ENCODE measurements around the gene NDUFB11.
A peak's percentile ranks its signal among the peaks of the same experiment; 100 is the strongest.
"Not testable (repeated sequence)": the region's sequence is repeated elsewhere in the genome, so short reads cannot be mapped to it uniquely, and the experiment has no call there.

Gene NDUFB11

DNA sequence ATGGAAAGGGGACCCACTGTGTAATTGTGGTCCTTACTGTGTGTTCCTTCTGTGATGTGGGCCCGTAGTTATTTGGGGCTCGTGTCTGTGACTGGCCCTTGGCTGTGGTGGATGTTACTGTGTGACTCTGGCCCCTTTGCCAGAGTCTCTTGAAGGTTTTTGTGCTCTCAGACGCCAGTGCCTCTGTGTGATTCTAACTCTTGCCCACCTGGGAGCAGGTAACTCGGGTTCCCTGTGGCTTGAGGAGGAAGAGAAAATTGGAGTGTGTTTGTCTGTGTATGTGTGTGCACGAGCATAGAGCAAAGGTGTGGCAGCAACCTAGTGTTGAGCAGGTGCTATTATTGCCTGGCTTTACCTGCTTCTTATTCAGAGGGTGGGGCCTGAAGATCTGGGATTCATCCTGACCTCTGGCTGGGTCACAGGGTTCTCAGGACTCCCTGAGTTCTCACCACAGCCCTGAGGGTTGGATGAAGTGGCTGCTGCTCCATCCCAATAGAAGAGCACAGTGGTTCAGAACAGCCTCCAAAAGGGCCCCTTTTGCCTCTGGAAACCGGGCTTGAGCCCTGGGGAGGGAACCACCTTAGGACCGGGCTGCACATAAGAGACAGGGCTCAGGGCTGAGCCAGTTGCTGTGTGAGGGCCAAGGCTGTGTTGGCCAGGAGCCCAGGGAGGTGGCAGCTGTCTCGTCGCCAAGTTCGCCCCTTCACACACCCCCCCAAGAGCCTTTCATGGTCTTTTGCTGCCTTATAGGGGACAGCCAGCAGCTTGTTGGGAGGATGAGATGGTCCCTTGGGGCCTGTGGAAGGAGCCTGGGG, 1.8 kb upstream of the NDUFB11 start:
- no peaks in the 10 kb centered on the region for H3K9me3 ChIP-seq (ENCODE audit: control insufficient read depth, insufficient read depth, low read length)
- H3K9ac ChIP-seq (ENCODE audit: low read depth, low read length): peak overlapping the region; percentile 75
- H3K36me3 ChIP-seq (ENCODE audit: insufficient read depth, low read length): peaks cover 5% of the 10 kb centered on the region; the same call in 1 of the 2 replicates
- no peaks in the 10 kb centered on the region; the same call in 1 of the 2 replicates for H3K4me1 ChIP-seq (ENCODE audit: insufficient read depth, low read length)

DNA sequence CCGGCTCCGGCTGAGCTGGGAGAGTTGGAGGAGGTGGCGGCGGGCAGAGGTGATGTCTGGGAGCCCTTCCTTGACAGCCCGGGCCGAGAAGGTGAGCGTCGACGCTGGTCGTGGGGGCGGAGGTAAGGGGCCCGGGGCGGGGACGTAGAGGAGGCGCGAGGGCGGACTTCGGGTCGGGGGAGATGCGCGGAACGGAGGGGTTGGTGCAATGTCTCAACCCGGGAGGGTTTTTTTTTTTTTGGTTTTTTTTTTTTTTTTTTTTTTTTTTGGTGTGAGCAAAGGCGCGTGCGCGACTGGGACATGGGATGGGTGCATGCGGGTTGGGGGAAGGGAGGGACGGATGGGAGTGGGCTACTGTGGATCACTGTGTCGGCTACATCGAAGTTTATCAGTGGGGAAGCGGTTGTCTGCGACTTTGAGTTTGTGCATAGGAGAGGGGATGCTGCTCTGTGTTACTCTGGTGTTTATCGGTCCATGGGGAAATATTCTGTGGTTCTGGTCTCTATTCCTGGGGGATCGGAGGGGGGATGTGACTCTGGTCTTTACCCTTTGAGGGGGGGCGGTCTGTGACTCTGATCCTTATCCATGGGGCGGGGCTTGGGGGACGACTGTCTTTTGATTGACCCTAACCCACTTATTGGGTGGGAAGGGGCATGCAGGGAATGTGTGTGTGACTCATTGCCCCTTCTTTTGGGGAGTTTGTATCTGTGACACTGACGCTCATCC, 1.1 kb upstream of the NDUFB11 start:
- H3K4me1 ChIP-seq (ENCODE audit: insufficient read depth, low read length): no peaks in the 10 kb centered on the region; the same call in 1 of the 2 replicates
- peak overlapping the region; percentile 75 for H3K9ac ChIP-seq (ENCODE audit: low read depth, low read length)
- H3K36me3 ChIP-seq (ENCODE audit: insufficient read depth, low read length): peaks cover 5% of the 10 kb centered on the region; the same call in 1 of the 2 replicates
- H3K9me3 ChIP-seq (ENCODE audit: control insufficient read depth, insufficient read depth, low read length): no peaks in the 10 kb centered on the region

DNA sequence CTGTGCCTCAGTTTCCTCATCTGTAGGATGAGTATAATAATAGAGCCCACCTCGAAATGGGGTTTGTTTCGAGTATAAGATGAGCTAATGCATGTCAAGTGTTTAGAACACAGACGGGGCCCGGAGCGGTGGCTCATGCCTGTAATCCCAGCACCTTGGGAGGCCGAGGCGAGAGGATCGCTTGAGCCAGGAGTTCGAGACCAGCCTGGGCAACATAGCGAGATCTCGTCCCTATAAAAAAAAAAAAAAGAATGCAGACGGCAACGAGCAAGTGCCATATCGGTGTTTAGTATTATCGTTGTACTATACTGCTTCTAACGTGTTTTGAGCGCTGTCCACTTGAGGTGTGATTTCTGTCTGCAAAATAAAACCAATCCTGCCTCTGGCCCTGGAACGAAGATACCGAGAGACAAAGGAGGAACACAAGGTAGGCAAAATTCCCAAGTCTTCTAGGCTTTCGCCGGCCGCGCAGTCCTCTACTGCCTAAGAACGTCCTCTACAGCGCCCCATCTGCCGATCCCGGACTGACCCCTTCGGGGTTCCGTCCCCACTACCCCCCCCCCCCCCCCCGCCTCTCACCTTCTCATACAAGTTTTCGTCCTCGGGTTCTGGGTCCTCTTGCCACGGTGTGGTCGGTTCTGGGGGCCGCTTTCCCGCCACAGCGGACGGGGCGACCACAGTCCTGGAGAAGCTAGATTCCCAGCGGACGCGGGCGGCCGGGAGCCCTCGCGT, 442 bp downstream of the NDUFB11 start:
- Histone ChIP-seq H3K9me3 (ENCODE audit: control insufficient read depth, insufficient read depth, low read length) (no peaks in the 10 kb centered on the region), H3K4me1 (ENCODE audit: insufficient read depth, low read length) (no peaks in the 10 kb centered on the region; the same call in 1 of the 2 replicates), H3K36me3 (ENCODE audit: insufficient read depth, low read length) (peaks cover 5% of the 10 kb centered on the region; the same call in 1 of the 2 replicates), H3K9ac (ENCODE audit: low read depth, low read length) (peak overlapping the region; percentile 75)

DNA sequence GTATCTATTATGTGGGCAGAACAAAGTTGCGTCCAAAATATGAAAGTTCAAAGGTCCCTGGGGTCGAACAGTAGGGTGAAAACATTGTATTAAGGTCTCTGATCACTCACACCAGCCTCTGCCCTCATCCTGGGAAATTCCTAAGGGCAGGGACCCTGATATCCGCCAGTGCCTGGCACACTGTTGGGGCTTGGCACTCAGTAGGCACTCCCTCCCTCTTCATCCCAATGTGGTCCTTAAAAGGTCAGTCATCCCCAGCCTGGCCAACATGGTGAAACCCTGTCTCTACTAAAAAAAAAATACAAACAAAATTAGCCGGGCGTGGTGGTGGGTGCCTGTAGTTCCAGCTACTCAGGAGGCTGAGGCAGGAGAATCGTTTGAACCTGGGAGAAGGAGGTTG, 6.3 kb downstream of the NDUFB11 start:
- peaks cover 5% of the 10 kb centered on the region; the same call in 1 of the 2 replicates for H3K36me3 ChIP-seq (ENCODE audit: insufficient read depth, low read length)
- no peaks in the 10 kb centered on the region for H3K9me3 ChIP-seq (ENCODE audit: control insufficient read depth, insufficient read depth, low read length)

DNA sequence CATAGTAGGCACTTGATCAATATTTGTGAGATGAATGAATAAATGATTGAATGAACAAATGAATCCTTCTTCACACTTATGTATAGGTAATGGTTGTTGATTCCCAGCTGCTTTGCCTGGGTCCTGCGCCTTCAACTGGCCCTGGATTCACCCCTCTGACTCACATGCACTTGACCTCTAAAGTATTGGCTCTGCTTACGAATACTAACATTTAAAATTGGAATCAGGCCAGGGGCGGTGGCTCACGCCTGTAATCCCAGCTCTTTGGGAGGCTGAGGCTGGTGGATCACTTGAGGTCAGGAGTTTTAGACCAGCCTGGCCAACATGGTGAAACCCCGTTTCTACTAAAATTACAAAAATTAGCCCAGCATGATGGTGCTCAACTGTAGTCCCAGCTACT, 8.9 kb downstream of the NDUFB11 start:
- H3K36me3 ChIP-seq (ENCODE audit: insufficient read depth, low read length); H3K9ac ChIP-seq (ENCODE audit: low read depth, low read length); H3K9me3 ChIP-seq (ENCODE audit: control insufficient read depth, insufficient read depth, low read length); H3K4me1 ChIP-seq (ENCODE audit: insufficient read depth, low read length): not testable (repeated sequence)

More for the DNA sequence above, 6.3 kb downstream of the NDUFB11 start:
- H3K9ac ChIP-seq (ENCODE audit: low read depth, low read length): no peak overlapping the region
- no peaks in the 10 kb centered on the region for H3K4me1 ChIP-seq (ENCODE audit: insufficient read depth, low read length)

DNA sequence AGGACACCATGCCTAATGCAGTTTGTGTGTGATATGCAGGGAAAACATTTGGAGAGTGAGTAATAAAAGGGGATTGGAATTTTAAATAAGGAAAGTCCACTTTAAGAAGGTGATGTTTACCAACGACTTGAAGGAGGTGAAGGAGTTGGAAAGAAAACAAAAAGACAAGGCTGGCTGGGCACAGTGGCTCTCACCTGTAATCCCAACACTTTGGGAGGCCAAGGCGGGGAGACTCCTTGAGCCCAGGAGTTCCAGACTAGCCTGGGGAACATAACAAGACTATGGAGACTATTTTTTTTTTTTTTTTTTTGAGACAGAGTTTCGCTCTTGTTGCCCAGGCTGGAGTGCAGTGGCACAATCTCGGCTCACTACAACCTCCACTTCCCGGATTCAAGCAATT, 11.0 kb downstream of the NDUFB11 start:
- H3K9ac ChIP-seq (ENCODE audit: low read depth, low read length): no peak overlapping the region
- H3K4me1 ChIP-seq (ENCODE audit: insufficient read depth, low read length): no peaks in the 10 kb centered on the region
- H3K9me3 ChIP-seq (ENCODE audit: control insufficient read depth, insufficient read depth, low read length): no peaks in the 10 kb centered on the region
- no peaks in the 10 kb centered on the region for H3K36me3 ChIP-seq (ENCODE audit: insufficient read depth, low read length)

DNA sequence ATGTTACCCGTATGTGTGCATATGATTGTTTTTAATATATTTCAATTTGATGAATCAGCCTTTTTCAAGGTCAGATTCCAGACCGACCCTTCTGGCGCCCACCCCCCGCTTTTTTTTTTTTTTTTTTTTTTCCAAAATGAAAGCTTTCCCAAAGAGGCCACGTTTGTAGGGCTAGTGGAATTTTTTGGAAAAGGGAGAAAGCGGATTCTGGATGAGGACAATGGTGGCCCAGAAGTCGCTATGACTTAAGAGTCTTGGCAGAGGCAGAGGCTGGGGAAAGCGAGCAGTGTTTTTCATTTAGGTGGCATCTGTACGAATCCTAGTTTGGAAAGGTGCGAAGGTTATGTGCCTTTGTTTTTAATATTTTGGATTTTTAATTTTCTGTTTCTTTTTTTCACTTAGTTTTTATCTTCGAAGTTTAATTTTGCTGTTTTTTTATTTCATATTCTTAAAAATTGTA, 14.6 kb downstream of the NDUFB11 start:
- Histone ChIP-seq H3K9me3 (ENCODE audit: control insufficient read depth, insufficient read depth, low read length) (no peaks in the 10 kb centered on the region), H3K9ac (ENCODE audit: low read depth, low read length) (peak overlapping the region; percentile 53; the same call in 1 of the 2 replicates), H3K36me3 (ENCODE audit: insufficient read depth, low read length) (no peaks in the 10 kb centered on the region), H3K4me1 (ENCODE audit: insufficient read depth, low read length) (no peaks in the 10 kb centered on the region)

DNA sequence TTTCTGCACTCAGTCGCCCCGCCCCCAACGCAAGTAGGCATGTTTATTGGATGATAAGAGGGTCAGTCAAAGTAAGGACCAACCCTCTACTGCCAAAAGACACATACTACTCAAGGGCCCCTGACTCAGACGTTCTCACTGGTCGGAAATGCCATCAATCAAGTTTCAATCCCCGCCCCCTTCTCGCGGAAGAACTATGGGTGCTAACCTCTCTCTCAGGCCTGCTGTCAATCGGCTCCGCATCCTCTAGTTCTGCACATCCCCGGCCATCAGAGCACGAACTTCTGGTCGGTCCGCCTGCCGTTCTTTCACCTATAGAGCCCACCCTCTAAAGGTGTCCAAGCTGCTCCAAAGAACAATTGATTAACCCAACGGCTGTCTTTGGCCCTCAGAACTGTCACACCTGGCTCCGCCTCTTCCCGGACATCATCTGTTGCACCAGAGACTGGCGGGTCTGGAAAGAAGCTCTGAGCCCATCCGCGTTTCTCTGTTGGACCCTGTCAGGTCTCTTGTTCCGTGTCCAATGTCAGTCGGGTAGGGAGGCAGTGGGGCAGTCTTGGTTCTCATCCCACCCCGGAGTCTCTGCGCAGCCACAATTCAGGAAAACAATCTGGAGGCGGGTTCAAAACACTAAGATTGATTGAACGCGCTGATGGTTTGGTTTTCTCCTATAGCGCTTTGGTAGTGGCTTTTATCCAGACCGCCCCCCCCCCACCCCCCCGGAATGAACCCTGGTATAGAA, 15.2 kb downstream of the NDUFB11 start:
- Histone ChIP-seq H3K9ac (ENCODE audit: low read depth, low read length) (peak overlapping the region; percentile 53; the same call in 1 of the 2 replicates), H3K9me3 (ENCODE audit: control insufficient read depth, insufficient read depth, low read length) (no peaks in the 10 kb centered on the region), H3K4me1 (ENCODE audit: insufficient read depth, low read length) (no peaks in the 10 kb centered on the region), H3K36me3 (ENCODE audit: insufficient read depth, low read length) (no peaks in the 10 kb centered on the region)

DNA sequence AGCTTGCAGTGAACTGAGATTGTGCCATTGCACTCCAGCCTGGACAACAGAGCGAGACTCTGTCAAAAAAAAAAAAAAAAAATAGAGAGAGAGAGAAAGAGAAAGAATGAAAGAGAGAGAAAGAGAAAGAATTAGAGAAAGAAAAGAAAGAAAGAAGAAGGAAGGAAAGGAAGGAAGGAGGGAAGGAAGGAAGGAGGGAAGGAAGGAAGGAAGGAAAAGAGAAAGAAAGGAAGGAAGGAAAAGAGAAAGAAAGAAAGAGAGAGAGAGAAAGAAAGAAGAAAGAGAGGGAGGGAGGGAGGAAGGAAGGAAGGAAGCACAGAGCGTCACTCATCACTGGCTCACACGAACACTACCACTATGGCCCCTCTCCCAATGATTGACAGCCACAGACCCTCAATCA, 20.0 kb downstream of the NDUFB11 start:
- H3K36me3 ChIP-seq (ENCODE audit: insufficient read depth, low read length); H3K4me1 ChIP-seq (ENCODE audit: insufficient read depth, low read length); H3K9me3 ChIP-seq (ENCODE audit: control insufficient read depth, insufficient read depth, low read length); H3K9ac ChIP-seq (ENCODE audit: low read depth, low read length): not testable (repeated sequence)

DNA sequence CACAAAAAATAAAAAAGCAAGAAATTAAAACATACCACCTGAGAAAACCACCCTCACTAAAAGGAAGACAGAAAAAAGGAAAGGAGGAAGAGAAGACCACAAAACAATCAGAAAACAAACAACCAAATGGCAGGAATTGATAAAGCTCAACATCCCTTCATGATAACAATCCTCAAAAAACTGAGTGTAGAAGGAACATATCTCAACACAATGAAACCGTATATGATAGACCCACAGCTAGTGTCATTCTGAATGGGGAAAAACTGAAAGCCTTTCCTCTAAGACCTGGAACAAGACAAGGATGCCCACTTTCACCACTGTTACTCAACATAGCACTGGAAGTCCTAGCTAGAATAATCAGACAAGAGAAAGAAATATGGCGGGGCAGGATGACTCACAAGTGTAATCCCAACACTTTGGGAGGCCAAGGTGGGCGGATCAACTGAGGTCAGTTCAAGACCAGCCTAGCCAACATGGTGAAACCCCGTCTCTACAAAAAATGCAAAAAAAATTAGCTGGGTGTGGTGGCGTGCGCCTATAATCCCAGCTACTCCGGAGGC, 27.9 kb downstream of the NDUFB11 start:
- not testable (repeated sequence) for H3K9me3 ChIP-seq (ENCODE audit: control insufficient read depth, insufficient read depth, low read length); H3K36me3 ChIP-seq (ENCODE audit: insufficient read depth, low read length); H3K4me1 ChIP-seq (ENCODE audit: insufficient read depth, low read length); H3K9ac ChIP-seq (ENCODE audit: low read depth, low read length)

DNA sequence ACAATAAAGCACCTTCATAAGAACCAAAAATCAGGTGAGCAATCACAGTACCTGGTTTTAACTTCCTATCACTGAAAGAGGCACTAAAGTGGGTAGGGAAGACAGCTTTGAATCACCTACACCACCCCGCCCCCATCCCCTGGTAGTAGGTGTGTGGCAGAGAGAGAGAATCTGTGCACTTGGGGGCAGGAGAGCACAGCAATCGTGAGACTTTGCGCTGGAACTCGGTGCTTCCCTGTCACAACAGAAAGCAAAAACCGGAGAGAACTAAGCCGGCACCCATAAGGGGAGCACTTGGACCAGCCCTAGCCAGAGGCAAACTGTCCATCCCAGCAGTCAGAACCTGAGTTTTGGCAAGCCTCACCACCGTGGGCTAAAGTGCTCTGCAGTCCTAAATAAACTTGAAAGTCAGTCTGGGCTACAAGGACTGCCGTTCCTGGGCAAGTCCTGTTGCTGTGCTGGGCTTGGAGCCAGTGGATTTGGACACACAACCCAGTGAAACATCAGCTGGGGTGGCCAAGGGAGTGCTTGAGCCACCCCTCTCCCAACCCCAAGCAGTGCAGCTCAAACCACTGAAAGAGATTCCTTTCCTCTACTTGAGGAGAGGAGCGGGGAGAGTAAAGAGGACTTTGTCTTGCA, 32.1 kb downstream of the NDUFB11 start:
- H3K36me3 ChIP-seq (ENCODE audit: insufficient read depth, low read length): no peaks in the 10 kb centered on the region
- H3K4me1 ChIP-seq (ENCODE audit: insufficient read depth, low read length): peaks cover 8% of the 10 kb centered on the region; the same call in 1 of the 2 replicates
- no peak overlapping the region for H3K9ac ChIP-seq (ENCODE audit: low read depth, low read length)
- no peaks in the 10 kb centered on the region for H3K9me3 ChIP-seq (ENCODE audit: control insufficient read depth, insufficient read depth, low read length)

DNA sequence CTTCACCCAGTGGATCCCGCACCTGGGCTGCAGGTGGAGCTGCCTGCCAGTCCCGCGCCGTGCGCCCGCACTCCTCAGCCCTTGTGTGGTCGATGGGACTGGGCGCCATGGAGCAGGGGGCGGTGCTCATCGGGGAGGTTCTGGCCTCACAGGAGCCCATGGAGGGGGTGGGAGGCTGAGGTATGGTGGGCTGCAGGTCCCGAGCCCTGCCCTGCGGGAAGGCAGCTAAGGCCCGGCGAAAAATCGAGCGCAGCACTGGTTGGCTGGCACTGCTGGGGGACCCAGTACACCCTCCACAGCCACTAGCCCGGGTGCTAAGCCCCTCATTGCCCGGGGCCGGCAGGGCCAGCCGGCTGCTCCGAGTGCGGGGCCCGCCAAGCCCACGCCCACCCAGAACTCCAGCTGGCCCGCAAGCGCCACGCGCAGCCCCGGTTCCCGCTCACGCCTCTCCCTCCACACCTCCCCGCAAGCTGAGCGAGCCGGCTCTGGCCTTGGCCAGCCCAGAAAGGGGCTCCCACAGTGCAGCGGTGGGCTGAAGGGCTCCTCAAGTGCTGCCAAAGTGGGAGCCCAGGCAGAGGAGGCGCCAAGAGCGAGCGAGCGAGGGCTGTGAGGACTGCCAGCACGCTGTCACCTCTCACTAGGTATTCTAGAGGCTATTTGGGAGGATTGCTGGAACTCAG, 33.4 kb downstream of the NDUFB11 start:
- H3K4me1 ChIP-seq (ENCODE audit: insufficient read depth, low read length); H3K9ac ChIP-seq (ENCODE audit: low read depth, low read length); H3K36me3 ChIP-seq (ENCODE audit: insufficient read depth, low read length); H3K9me3 ChIP-seq (ENCODE audit: control insufficient read depth, insufficient read depth, low read length): not testable (repeated sequence)

DNA sequence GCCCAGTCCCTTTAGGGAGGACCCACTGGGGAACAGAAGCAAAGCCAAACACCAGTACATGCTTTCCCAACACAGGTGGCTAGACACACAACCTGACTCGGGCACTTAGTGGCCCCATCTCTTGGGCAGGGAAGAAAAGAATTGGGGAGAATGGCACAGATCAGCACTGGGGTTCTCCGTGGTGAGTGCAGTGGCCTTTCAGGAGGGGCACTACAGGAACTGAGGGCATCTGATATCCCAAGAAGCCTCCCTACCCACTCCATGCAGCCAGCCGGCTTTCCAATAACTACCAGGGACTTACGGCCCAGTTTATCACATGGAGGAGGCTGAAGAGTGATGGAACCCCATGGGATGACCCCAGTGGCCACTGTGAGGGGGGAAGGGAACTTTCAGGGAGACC, 43.3 kb downstream of the NDUFB11 start:
- H3K9ac ChIP-seq (ENCODE audit: low read depth, low read length): no peak overlapping the region
- H3K9me3 ChIP-seq (ENCODE audit: control insufficient read depth, insufficient read depth, low read length): no peaks in the 10 kb centered on the region
- peaks cover 5% of the 10 kb centered on the region for H3K4me1 ChIP-seq (ENCODE audit: insufficient read depth, low read length)
- no peaks in the 10 kb centered on the region for H3K36me3 ChIP-seq (ENCODE audit: insufficient read depth, low read length)

Measured in ES-I3 (cell line).